HG03108 (cell line): ENCODE results near the gene OTULINL.
"Not testable (repeated sequence)": the region's sequence is repeated elsewhere in the genome, so short reads cannot be mapped to it uniquely, and the experiment has no call there.

Experiments used
- ATAC-seq: cut with Tn5 transposase; IDR thresholded peaks from one replicate; pipeline ENCODE4 v1.9.1; 2021; ENCODE audit warnings: moderate library complexity; ENCODE audit not compliant: unreplicated experiment

Gene OTULINL

GRCh38 chr5:14581106-14581890 is at the start of gene OTULINL:
OTULINL (plus strand) TSS chr5:14581792; CDS start chr5:14581895, 103 bp downstream.
- peak; percentile 97 for ATAC-seq

- ATAC-seq: no peak
Measured at GRCh38 chr5:14532180-14532579, 49.4 kb upstream of the OTULINL start.

- ATAC-seq: no peak
Measured at GRCh38 chr5:14534773-14535172, 46.8 kb upstream of the OTULINL start.

DNA sequence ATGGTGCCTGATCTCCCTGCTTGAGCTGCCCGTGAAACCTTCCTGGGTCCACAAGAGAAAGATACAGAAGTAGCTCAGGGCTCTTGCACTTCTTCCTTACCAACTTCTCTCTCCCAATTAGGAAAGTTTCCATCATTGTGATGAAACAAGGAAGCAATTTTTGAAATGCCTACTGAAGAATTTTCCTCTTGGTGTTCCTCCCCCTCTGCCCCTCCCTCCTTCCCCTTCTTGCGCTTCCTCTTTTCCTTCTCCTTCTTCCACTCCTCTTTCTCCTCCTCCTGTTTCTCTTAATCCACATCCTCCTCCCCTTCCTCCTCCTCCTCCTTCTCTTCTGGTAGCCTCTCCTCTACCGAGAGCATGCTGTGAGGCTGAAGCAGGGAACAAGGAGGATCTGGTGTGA is 36.3 kb upstream of the OTULINL start:
- ATAC-seq: no peak

DNA sequence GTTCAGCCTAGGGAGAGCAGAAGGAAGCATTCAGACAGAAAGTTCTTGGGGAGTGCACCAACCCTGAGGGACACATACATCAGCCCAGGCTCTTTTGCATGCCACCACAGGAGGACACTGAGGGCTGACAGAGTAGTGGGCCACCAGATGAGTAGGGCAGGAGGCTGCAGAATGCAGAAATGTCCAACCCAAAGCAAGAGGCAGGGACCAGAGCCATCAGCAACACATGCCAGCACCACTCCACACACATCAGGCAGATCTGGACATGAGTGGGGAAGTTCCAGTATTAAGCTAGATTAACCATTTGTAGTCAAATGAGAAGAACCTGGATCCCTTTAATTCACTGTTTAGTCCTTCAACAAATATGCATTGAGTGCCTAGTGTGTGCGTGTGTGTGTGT is 35.7 kb upstream of the OTULINL start:
- no peak for ATAC-seq

- no peak for ATAC-seq
Measured at GRCh38 chr5:14547666-14548065, 33.9 kb upstream of the OTULINL start.

DNA sequence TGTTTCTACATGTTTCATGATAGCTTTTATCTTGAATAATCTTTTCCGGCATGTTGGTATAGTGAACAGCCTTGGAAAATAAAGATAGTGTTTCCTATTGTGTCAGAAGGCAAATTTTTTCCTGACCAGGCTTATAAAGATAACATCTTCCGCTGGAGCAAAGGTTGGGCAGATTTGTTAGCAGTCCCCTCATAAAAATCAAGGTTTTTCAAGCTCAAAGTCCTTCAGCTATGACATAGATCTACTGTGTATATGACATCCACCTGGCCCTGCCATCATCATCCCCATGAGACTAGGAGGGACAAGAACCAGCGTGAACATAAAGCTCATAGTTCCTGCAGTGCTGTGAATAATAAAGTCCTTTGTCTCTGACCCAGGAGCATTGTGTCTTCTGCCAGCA is 30.4 kb upstream of the OTULINL start:
- ATAC-seq: no peak

- ATAC-seq: no peak
Measured at GRCh38 chr5:14552017-14552416, 29.6 kb upstream of the OTULINL start.

DNA sequence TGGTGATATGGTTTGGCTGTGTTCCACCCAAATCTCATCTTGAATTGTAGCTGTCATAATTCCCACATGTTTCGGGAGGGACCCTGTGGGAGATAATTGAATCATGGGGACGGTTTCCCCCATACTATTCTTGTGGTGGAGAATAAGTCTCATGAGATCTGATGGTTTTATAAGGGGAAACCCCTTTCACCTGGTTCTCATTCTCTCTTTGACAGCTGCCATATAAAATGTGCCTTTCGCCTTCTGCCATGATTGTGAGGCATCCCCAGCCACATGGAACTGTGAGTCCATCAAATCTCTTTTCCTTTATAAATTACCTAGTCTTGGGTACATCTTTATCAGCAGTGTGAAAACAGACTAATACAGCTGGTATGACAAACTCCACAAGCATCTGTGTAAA is 27.3 kb upstream of the OTULINL start:
- ATAC-seq: not testable (repeated sequence)

GRCh38 chr5:14556015-14556414 is 25.6 kb upstream of the OTULINL start:
- ATAC-seq: no peak

DNA sequence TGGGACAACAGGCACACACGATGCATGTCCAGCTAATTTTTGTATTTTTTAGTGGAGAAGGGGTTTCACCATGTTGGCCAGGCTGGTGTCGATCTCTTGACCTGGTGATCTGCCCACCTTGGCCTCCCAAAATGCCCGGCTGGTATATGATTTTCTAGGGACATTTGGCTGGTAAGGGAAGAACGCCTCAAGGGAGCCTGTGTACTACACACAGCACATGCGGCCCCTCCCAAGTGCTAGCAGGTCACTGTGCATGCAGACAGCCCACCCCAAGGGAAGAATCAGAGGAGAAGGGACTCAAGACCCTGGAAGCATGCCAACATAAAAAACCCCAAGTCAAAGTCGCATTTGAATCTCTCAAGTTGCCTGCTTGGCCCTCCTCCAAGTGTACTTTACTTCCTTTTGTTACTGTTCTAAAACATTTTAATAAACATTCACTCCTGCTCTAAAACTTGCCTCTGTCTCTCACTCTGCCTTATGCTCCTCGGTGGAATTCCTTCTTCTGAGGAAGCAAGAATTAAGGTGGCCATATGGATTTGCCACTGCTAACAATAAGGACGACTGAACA is 24.3 kb upstream of the OTULINL start:
- ATAC-seq: no peak

DNA sequence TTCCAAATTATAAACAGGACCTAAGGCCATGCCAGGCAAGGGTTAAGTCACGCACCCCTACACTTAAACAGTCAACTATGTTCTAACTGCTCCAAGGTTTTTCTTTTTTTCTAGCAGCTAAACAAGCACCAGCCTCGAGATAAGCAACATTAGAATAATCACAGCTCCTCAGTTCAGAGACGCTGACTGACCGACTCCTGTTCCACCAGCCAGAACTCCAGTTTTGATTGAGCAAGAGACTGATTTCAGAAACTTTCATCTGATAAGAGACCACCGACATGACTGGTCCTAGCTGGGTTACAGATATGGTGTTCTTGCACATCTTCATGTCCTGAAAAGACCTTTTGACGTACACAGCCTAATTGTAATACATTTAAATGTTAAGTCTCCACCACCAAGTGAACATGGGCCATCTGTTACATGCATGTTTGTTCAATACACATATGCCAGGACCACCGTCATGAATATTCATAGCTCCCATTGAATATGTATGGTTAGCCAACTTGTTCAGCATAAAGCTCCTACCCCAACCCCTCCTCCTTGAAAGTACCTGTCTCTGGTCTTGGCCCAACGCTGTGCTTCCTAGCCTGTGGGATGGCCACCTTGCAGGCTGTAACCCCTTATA is 23.7 kb upstream of the OTULINL start:
- ATAC-seq: no peak

DNA sequence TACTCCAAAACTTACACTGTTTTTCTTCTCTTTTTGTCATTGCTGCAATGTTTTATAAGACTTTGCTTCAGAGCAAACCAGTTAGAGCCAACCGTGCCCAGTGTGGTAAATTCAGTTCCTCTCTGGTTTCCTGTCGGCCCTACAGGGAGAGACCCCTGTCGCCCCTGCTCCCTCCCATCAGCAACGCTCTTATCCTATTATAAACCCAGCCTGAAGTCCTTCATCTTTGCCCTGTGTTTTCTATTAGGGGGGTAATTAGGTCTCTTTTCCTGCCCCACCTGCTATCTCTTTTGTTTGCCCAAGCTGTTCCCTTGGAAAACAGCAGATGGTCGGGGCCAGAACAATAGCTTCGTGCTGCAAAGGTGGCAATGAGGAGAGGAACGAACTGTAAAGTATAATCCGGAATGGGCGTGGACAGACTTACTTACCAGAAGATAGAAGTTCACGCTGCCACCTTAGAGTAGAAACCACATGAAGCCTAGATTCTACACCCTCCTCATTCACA is 21.4 kb upstream of the OTULINL start:
- no peak for ATAC-seq

GRCh38 chr5:14561741-14562140 is 19.9 kb upstream of the OTULINL start:
- no peak for ATAC-seq

- no peak for ATAC-seq
Measured at GRCh38 chr5:14568333-14568732, 13.3 kb upstream of the OTULINL start.

GRCh38 chr5:14569948-14570691 is 11.5 kb upstream of the OTULINL start:
- ATAC-seq: no peak

GRCh38 chr5:14571901-14572300 is 9.7 kb upstream of the OTULINL start:
- ATAC-seq: no peak

GRCh38 chr5:14572385-14572784 is 9.2 kb upstream of the OTULINL start:
- ATAC-seq: no peak

DNA sequence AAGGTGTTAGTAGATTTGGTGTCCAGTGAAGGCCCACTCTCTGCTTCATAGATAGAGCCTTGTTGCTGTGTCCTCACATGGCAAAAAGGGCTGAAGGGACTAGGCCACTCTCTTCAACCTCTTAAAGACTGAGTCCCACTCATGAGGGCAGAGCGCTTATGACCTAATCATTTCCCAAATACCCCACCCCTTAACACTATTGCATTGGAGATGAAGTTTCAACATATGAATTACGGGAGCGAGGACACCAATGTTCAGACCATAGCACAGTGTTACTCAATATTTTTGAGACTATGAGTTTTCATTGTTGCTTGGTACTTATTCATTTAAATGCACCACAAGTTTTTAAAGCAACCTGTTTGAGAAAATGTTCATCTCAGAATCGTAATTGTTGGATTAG is 8.8 kb upstream of the OTULINL start:
- ATAC-seq: no peak

- no peak for ATAC-seq
Measured at GRCh38 chr5:14574096-14574495, 7.5 kb upstream of the OTULINL start.

DNA sequence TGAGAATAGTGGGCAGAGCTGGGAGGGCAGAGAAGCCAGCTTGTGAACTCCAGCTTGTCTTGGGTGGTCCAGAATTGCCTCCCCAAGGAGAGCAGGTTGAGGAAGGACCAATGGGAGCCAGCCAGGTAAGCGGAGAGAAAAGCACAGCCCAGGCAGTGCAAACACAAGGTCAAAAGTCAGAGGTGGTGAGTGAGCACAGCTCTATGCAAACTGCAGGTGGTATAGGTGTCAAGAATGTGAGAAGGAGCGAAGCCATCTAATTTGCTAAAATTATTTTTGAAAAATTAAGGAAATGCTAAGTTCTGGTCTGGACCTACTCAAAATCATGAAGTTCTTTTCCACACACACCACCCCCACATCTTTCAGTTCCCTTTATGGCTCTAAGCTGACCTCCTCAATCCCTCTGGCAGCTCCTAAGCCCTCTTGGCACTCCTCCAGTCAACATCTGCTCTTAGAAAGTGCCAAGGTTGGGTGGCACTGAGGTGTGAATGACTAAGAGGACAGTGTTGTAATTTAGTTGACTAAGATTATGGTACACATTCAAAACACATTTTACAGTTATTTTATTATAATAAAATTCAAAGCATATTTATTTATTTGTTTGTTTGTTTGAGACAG is 6.6 kb upstream of the OTULINL start:
- ATAC-seq: no peak
